GM12892 (cell line): ENCODE data around the gene TNK2. TPM values are rescaled to one million over a fixed set of nuclear protein-coding genes. Genes with fewer than 3 reads are reported as not detected.
"Not testable (repeated sequence)": the region's sequence is repeated elsewhere in the genome, so short reads cannot be mapped to it uniquely, and the experiment has no call there.

Source experiments
- DNase-seq: peaks from one replicate; pipeline ENCODE4 v3.0.0; 2011; ENCODE audit not compliant: insufficient read length
- FAIRE-seq: peaks from 2 replicates; lab custom pipeline; 2011; peaks lifted over from hg19 to GRCh38; lab: Jason Lieb, UNC
- POLR2A ChIP-seq: IDR thresholded peaks from 2 replicates; pipeline ENCODE4 v1.6.1; 2011; ENCODE audit warnings: low read depth, low read length, control low read depth
- POLR2AphosphoS5 ChIP-seq: IDR thresholded peaks from 2 replicates; pipeline ENCODE4 v1.6.1; 2011; ENCODE audit warnings: low read depth, low read length, control low read depth
- TAF1 ChIP-seq: IDR thresholded peaks from 2 replicates; pipeline ENCODE4 v1.6.1; 2011; ENCODE audit warnings: low read depth, mild to moderate bottlenecking, control low read depth, low read length, borderline replicate concordance
- polyA plus RNA-seq: library from polyadenylated mRNA; unstranded; fragments of >200 nt; gene quantifications from one replicate; pipeline ENCODE4 v1.2.1, GENCODE V29; 2012; ENCODE audit warnings: missing spikeins, inconsistent platforms; ENCODE audit not compliant: missing spikeins

The TNK2 gene
- polyA plus RNA-seq: 9.3 TPM

DNA sequence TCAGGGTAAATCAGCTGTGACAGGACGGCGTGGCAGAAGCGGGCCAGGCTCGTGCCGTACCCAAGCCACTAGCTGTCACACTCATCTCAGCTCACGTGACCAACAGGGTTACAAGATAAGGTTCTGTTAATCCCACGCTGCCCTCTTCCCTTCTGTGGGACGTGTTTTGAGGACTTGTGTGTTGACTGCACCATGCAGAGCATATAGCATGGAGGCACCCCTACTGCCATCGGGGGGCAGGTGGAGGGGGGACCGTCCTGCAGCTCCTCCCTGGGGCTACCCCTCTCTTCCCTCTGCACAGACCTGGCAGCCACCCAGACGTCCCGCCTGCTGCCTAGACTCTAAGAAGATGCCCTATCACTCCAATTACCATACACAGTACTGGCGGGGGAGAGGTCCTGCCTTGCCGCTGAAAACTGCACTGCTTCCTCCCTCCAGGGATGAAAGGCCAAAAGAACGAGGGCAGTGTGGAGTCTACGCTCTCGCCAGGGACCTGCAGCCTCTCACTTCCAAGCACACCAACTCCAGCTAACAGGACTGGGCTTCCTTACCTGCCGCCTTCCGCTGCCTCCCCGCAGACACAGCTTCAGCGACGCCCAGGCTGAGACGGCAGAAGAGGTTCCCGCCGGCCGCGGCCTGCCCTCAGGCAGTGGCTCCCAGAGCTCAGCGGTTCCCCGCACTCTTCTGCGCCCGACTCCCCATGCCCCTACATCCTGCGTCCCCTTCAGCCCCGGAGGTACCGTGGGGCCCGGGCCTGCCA is at the start of gene TNK2:
TNK2 (minus strand) TSS at position 618 of the 760 bp plus-strand sequence. CDS start 19,963 bp downstream, outside the sequence.
- TF ChIP-seq POLR2AphosphoS5 (no peak), POLR2A (no peak), TAF1 (no peak)
- no peak for DNase-seq
- peak; percentile 85 for FAIRE-seq

DNA sequence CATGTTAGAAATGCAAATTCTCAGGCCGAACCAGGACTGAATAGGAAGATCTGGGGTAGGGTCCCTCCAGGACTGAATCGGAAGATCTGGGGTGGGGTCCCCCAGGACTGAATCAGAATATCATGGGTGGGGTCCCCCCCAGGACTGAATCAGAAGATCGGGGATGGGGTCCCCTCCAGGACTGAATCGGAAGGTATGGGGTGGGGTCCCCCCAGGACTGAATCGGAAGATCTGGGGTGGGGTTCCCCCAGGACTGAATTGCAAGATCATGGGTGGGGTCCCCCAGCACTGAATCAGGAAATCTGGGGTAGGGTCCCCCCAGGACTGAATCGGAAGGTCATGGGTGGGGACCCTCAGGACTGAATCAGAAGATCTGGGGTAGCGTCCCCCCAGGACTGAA is 48.2 kb upstream of the TNK2 start:
- FAIRE-seq (no peak), DNase-seq (no peak)
- no peak for TF ChIP-seq TAF1
- no peak for TF ChIP-seq POLR2A
- TF ChIP-seq POLR2AphosphoS5: no peak

- not testable (repeated sequence) for DNase-seq, FAIRE-seq
Observed at GRCh38 chr3:195955416-195955841, 47.1 kb upstream of the TNK2 start.

DNA sequence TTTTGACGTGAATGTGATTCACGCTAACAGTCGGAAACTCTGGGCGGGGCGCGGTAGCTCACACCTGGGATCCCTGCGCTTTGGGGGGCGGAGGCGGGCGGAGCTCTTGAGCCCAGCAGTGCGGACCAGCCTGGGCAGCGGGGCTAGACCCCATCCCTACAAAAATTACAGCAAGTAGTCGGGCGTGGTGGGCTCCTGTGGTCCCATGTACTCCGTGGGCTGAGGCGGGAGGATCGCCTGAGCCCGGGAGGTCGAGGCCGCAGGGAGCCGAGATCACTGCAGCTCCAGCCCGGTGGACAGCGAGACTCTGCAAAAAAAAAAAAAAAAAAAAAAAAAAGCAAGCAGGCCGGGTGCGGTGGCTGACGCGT is 46.4 kb upstream of the TNK2 start:
- DNase-seq, FAIRE-seq: not testable (repeated sequence)

- FAIRE-seq: not testable (repeated sequence)
- peak; percentile 89 for DNase-seq
- TF ChIP-seq POLR2A (peak; percentile 54; the same call in 1 of the 2 replicates), POLR2AphosphoS5 (peak; percentile 44; the same call in 1 of the 2 replicates), TAF1 (peak; percentile 66; the same call in 1 of the 2 replicates)
Observed at GRCh38 chr3:195954052-195954751, 45.9 kb upstream of the TNK2 start.

DNA sequence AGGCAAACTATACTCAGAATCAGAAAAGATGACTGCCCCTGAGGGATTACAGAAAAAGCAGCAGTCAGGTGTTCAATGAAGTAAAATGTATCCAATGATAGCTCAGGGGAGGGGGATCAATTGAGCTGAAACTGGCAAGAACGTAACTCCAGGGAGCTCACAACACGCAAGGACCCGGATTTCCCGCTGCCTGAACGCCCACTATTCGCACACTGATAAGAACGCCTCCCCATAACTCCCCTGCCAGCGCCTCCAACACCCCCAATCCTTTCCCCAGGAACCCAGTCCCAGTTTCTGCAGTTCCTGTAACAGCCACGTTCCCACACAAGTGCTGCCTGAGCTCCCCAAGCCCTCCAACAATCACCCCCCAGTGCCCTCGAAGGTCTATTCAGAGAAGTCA is 44.2 kb upstream of the TNK2 start:
- DNase-seq, FAIRE-seq: not testable (repeated sequence)

DNA sequence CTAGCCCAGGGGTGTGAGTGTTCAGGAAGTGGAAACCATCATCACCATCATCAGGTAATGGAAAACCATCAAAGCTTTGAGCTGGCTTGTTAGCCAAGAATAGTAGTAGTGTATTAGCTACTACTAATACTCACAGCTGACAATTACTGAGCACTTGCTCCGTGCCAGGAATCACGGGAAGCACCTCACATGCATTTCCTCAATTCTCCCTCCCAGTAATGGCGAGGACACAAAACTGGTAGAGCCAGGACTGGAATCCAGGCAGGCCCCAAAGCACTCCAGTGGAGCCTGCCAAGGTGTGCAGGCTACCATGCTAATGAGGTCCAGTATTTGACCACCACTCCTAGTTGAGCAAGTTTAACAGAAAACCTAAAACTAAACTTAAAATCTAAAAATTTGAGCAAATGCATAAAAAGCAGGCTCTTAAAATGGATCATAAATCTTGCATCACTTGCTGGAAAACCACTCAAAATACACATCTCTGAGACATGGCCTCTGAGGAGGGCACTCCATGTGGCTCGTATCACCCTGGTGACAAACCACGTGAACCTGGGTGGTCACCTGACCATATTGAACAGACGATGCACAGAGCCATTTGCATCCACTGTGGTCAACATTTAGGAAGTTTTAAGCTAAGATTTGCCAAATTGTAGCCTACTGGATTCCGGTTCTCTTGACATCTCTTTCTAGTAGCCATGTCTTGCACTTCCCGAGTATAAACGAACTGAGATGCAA is 43.3 kb upstream of the TNK2 start:
- not testable (repeated sequence) for FAIRE-seq, DNase-seq

- DNase-seq, FAIRE-seq: not testable (repeated sequence)
Observed at GRCh38 chr3:195950731-195951130, 42.4 kb upstream of the TNK2 start.

DNA sequence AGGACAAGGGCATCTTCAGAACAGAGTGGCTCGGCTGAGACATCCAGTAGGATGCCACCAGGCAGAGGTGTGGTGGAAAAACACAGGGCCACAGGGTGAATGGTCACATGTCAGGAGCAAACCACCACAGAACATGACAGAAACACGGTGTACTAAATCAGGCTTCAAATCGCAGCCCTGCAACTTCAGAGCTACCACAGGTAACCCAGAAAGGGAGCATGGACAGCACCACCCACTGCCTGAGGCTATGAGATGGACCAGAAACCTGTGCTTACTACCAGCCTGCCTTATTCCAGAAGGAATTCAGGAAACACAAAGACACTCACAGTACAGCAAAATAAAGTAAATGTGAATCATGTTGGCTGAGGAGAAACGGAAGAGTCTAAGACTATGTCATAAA is 41.8 kb upstream of the TNK2 start:
- not testable (repeated sequence) for DNase-seq, FAIRE-seq

- not testable (repeated sequence) for DNase-seq, FAIRE-seq
Observed at GRCh38 chr3:195946910-195947699, 38.8 kb upstream of the TNK2 start.

- not testable (repeated sequence) for FAIRE-seq
Observed at GRCh38 chr3:195941265-195941815, 33.0 kb upstream of the TNK2 start.

DNA sequence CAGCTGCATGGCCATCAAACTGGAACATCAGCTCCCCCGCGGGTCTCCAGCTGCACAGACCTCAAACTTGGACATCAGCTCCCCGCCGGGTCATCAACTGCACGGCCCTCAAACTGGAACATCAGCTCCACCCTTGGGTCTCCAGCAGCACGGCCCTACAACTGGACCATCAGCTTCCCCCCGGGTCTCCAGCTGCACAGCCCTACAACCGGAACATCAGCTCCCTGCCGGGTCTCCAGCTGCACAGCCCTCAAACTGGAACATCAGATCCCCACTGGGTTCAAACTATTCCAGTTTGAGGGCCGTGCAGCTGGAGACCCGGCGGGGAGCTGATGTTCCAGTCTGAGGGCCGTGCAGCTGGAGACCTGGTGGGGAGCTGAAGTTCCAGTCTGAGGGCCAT is 32.5 kb upstream of the TNK2 start:
- not testable (repeated sequence) for DNase-seq, FAIRE-seq

More at GRCh38 chr3:195941265-195941815, 33.0 kb upstream of the TNK2 start:
- not testable (repeated sequence) for DNase-seq

- DNase-seq, FAIRE-seq: not testable (repeated sequence)
Observed at GRCh38 chr3:195939526-195940470, 31.4 kb upstream of the TNK2 start.

DNA sequence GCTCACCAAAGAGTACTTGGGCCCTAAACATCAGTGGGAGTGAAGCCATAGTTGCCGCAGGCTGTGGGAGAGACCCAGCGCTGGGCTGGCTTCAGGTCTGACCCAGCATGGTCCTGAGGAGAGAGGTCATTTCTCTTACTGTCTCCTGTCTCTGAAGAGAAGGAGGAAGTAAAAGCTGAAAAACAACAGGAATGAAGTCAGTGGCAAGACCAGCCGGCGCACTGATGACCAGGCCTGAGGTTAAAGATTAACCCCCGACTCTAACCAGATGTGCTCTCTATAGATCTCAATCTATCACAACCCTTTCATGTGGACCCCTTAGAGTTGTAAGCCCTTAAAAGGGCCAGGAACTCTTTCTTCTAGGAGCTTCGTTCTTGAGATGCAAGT is 24.7 kb upstream of the TNK2 start:
- DNase-seq, FAIRE-seq: not testable (repeated sequence)
